Activated naive CD4-positive, alpha-beta T cell treated with anti-CD3 and anti-CD28 coated beads, Interleukin-2, amount 50 U/mL, for 72 hours (primary cell): ENCODE results near the gene AKIRIN1. TPM values are rescaled to one million over a fixed set of nuclear protein-coding genes. Genes with fewer than 3 reads are reported as not detected.
"Not testable (repeated sequence)": the region's sequence is repeated elsewhere in the genome, so short reads cannot be mapped to it uniquely, and the experiment has no call there.

Experiments used
- ATAC-seq, 2 donors: fragments of 150-1000 bp; cut with Tn5 transposase; 2 replicates each; pipeline ENCODE4 v1.10.0; 2021; ENCODE audit warnings: mild to moderate bottlenecking in 2 of 2, moderate library complexity in 2 of 2
- DNase-seq, 2 donors: peaks; one replicate each; pipeline ENCODE4 v3.0.0; 2021 to 2022; ENCODE audit warnings: low spot score in 2 of 2
- H3K27ac Mint-ChIP-seq, 2 donors: one replicate each; pipeline ENCODE4 v1.8.0; 2022; ENCODE audit warnings: mild to moderate bottlenecking in 2 of 2, mixed read lengths in 2 of 2
- H3K36me3 Mint-ChIP-seq, 2 donors: one replicate each; pipeline ENCODE4 v1.8.0; 2022; ENCODE audit warnings: mixed read lengths in 2 of 2
- H3K9me3 Mint-ChIP-seq, 2 donors: one replicate each; pipeline ENCODE4 v1.8.0; 2022; ENCODE audit warnings: mixed read lengths in 2 of 2
- total RNA-seq, 2 donors: library from RNA; stranded (reverse); gene quantifications; one replicate each; pipeline ENCODE4 v1.2.3, GENCODE V29; 2022

Gene AKIRIN1, protein sequence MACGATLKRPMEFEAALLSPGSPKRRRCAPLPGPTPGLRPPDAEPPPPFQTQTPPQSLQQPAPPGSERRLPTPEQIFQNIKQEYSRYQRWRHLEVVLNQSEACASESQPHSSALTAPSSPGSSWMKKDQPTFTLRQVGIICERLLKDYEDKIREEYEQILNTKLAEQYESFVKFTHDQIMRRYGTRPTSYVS
- total RNA-seq, result 10 to 100 TPM; 45.8 to 93.6 TPM

DNA sequence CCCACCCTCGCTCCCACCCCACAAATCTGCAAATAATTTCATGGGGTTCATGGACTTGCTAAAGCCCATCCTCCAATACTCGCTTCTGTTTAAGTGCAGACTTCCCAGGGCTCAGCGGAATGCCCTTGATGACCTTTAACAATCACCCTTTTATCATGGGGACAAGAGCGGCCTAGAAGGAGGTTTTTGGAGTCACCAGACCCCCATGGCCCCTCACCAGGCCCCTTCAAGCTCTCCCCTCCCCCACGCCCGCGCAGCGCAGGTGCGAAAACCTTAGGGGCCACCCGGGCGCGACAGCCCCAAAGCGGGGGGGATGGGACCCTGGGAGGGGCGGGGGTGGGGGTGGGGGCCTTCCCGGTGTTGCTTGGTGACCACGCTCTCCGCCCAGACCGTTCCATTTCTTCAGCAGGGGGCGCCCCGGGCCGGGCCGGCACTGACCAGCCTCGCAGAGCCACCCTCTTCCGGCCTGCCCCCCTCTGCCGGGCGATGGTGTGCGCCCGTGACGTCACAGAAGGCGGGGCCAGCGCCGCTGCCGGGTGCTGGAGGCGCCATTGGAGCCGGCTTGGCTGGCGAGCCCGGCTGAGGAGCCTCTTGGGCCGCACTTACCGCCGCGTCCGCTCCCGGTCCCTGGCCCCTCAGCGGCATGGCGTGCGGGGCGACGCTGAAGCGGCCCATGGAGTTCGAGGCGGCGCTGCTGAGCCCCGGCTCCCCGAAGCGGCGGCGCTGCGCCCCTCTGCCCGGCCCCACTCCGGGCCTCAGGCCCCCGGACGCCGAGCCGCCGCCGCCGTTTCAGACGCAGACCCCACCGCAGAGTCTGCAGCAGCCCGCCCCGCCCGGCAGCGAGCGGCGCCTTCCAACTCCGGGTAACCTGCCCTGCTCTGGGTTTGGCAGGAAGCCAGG is at the start of gene AKIRIN1:
Gene AKIRIN1 (plus strand): TSS at position 539 of the 900 bp plus-strand sequence. CDS start 105 bp downstream, at position 644.
- DNase-seq, result peak; percentile 99
- peak within 1 kb of the TSS; percentile 67 to 83 for H3K27ac Mint-ChIP-seq

DNA sequence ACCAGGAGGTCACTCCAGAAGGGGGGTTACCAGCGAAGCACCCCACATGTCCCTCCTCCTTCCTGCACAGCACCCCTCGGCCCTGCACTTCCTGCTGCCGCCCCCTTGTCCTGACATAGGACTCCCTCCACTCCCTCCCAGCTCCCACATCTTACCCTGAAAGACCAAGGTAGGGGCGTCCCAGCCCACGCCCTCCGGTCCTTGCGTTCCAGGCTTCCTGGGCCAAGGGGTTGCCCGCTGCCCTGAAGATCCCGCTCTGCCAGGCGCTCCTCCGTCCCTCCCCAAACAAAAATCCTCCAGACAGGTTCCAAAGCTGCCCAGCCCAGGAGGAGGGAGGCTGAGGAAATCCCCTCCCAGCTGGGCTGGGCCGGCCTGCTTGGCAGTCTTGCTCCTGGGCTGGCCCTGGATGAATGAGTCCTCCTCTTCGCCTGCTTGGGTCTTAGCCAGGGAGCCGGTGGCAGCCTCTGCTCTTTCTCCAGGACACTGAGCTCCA is 49.5 kb upstream of the AKIRIN1 start, which contains the start of gene RHBDL2:
Gene RHBDL2 (minus strand): TSS at position 304 of the 493 bp plus-strand sequence. CDS start 22,618 bp downstream, outside the sequence.
- H3K27ac Mint-ChIP-seq, result peak within 1 kb of the TSS in 1 of 2 donors; percentile 32
- ATAC-seq, result no peak

More for the DNA sequence above, at the start of gene AKIRIN1:
- Mint-ChIP-seq H3K9me3 (no peaks in the 10 kb centered on the region), H3K36me3 (peaks cover 20 to 32% of the 10 kb centered on the region in 2 donors)
- peak; percentile 95 to 96 for ATAC-seq

DNA sequence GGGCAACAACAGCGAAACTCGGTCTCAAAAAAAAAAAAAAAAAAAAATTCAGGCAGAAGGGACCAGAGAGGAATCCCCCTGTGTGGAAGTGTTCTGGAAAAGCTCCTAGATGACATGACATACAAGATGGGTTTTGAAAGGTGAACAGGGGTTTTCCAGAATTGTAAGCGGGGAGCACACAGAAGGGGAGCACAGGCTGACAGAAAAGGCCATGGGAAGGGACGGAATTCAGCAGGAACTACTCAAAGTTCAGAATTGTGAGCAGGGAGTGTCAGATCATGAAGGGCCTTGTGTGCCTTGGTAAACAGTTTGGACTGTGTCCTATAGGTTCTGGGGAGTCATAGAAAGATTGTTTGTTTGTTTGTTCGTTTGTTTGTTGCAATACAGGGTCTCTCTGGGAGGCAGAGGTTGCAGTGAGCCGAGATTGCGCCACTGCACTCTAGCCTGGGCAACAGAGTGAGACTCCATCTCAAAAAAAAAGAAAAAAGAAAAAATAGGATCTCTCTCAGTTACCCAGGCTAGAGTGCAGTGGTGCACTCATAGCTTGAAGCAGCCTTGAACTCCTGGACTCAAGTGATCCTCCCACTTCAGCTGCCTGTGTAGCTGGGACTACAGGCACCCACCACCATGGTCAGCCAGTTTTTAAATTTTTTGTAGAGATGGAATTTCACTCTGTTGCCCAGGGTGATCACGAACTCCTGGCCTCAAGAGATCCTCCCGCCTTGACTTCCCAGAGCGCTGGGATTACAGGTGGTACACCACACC is 48.2 kb upstream of the AKIRIN1 start:
- Mint-ChIP-seq H3K9me3 (no peaks in the 10 kb centered on the region), H3K36me3 (no peaks in the 10 kb centered on the region), H3K27ac (peak overlapping the region in 1 of 2 donors; percentile 32)
- DNase-seq (no peak), ATAC-seq (no peak)

More for the DNA sequence above, 49.5 kb upstream of the AKIRIN1 start, which contains the start of gene RHBDL2:
- H3K9me3 Mint-ChIP-seq, result no peaks in the 10 kb centered on the region
- H3K36me3 Mint-ChIP-seq, result no peaks in the 10 kb centered on the region
- no peak for DNase-seq

DNA sequence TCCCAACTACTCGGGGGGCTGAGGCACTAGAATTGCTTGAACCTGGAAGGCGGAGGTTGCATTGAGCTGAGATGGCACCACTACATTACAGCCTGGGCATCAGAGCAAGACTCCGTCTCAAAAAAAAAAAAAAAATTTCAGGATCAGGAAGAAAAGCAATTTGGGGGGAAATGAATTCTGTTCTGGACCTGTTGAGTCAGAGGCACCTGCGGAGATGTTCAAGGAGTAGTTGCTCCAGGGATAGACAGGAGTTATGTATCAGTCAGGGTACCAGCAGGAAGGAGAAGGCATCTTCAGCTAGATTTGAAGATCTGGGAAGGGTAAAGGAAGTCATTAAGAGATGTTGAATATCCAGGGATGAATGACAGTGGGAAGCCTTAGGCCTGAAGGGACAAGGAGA is 46.5 kb upstream of the AKIRIN1 start:
- Mint-ChIP-seq H3K9me3 (no peaks in the 10 kb centered on the region), H3K27ac (peak overlapping the region; percentile 8 to 12), H3K36me3 (no peaks in the 10 kb centered on the region)
- ATAC-seq (no peak), DNase-seq (no peak)

DNA sequence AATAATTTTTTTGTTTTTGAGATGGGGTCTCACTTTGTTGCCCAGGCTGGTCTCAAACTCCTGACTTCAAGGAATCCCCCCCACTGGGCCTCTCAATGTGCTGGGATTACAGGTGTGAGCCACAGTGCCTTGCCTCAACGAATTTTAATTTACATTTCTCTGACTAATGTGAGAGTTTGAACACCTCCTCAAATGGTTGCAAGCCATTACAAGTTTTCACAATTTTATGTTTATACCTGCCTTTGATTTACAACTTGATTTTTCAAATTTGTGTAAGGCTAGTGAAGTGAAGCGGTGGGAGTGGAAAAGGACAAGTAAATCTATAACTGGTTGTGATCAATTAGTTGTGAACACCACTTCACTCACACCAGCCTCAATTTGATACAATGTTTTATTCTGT is 40.5 kb upstream of the AKIRIN1 start:
- no peak for ATAC-seq
- no peak for DNase-seq
- no peak overlapping the region for H3K27ac Mint-ChIP-seq
- no peaks in the 10 kb centered on the region for H3K36me3 Mint-ChIP-seq
- H3K9me3 Mint-ChIP-seq, result no peaks in the 10 kb centered on the region

DNA sequence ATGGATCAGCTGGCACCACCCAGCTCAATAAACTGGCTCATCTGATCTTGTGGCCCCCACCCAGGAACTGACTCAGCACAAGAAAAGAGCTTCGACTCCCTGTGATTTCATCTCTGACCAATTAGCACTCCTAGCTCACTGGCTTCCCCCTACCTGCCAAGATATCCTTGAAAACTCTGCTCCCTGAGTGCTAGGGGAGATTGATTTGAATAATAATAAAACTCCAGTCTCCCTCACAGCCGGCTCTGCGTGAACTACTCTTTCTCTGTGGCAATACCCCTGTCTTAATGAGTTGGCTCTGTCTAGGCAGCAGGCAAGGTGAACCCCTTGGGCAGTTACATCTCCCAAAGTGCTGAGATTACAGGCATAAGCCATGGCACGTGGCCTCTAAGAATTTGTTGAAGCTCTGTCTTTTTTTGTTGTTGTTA is 37.6 kb upstream of the AKIRIN1 start:
- ATAC-seq, result no peak
- H3K27ac Mint-ChIP-seq, result no peak overlapping the region

DNA sequence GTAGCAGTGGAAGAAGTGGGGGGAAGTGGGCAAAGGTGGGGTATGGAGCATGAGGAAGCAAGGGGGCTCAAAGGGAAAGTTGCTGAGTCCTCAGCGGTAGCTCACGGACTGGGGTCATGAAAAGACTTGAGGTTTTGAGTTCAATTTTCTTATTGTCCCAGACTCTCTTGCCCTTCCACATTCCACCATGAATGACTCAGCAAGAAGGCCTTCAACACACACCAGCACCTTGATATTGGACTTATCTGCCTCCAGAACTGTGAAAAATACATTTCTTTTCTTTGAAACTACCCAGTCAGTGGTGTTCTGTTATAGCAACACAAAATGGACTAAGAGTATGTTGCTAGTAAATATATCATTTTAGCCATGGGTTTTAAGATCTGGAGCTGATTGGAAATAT is 32.1 kb upstream of the AKIRIN1 start:
- no peak for DNase-seq

More for the DNA sequence above, 37.6 kb upstream of the AKIRIN1 start:
- Mint-ChIP-seq H3K9me3 (no peaks in the 10 kb centered on the region), H3K36me3 (no peaks in the 10 kb centered on the region)
- no peak for DNase-seq

DNA sequence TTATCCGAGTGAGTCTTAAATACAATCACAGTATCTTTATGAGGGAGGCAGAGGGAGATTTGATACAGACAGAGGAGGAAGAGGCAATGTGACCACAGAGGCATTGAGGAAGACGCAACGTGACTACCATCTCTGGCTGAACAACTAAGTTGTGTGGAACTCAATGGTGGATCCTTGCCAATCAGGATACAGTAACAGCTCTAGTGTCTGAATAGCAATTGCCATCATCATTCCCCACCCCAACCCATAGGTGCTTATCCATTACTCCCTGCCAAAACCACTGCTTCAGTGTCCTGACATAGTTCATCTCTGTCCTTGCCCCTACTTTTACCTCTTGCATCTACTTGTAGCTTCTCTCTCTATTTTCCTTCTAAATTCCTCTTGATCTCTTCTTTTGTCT is 29.0 kb upstream of the AKIRIN1 start:
- no peaks in the 10 kb centered on the region for H3K9me3 Mint-ChIP-seq
- H3K36me3 Mint-ChIP-seq, result no peaks in the 10 kb centered on the region
- H3K27ac Mint-ChIP-seq, result no peak overlapping the region
- no peak for ATAC-seq
- no peak for DNase-seq

More for the DNA sequence above, 32.1 kb upstream of the AKIRIN1 start:
- H3K36me3 Mint-ChIP-seq, result no peaks in the 10 kb centered on the region
- H3K27ac Mint-ChIP-seq, result no peak overlapping the region
- no peak for ATAC-seq
- no peaks in the 10 kb centered on the region for H3K9me3 Mint-ChIP-seq

DNA sequence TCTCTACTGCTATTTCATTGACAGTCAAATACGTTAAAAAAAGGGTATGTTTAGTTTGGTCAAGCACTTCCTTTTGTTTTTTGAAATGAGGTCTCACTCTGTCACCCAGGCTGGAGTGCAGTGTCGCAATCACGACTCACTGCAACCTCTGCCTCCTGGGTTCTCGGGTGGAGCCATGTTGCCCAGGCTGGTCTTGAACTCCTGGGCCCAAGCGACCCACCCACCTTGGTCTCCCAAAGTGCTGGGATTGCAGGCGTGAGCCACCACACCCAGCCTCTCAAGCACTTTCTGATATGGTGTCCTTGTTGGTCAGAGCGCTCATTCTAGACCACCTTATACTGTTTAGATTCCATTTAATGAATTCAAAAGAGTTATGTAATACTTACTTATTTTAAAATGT is 28.5 kb upstream of the AKIRIN1 start:
- Mint-ChIP-seq H3K36me3 (no peaks in the 10 kb centered on the region), H3K9me3 (no peaks in the 10 kb centered on the region), H3K27ac (no peak overlapping the region)
- ATAC-seq, result no peak
- no peak for DNase-seq

DNA sequence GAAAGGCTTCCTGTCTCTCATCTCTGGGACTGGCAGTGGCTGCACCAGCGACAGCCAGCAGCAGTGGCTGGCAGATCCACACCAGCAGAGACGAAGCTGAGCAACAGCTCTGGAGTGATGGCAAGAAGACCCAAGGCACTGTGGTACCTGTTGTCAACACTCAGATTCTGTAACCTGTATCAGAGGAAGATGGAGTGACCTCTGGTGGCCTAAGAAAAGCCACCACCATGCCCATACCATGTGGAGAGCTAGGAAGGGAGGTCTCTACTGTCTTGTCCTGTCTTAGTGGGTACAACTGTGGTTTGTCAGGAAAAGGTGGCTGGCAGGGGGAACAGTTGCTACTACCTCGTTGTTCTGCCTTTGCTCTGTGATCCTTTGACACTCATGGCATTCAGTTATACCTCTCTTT is 26.9 kb upstream of the AKIRIN1 start:
- H3K27ac Mint-ChIP-seq, result no peak overlapping the region
- ATAC-seq (peak; percentile 67 to 69), DNase-seq (no peak)

DNA sequence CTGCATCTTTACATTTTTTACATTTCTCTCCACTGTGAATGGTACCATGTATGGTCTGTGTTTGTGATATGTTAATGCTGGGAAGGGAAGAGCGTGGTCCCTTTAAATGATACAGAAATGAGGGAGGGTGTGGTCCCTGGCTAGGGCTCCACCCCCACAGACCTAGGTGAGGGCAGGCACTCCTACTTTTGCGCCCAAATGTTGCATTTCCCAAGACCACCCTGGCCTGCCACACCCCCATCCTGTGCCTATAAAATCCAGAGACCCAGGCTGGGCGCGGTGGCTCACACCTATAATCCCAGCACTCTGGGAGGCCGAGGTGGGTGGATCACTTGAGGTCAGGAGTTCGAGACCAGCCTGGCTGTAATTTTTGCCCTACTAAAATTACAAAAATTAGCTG is 17.9 kb upstream of the AKIRIN1 start:
- not testable (repeated sequence) for DNase-seq, H3K27ac Mint-ChIP-seq, H3K36me3 Mint-ChIP-seq, H3K9me3 Mint-ChIP-seq, ATAC-seq

More for the DNA sequence above, 26.9 kb upstream of the AKIRIN1 start:
- Mint-ChIP-seq H3K36me3 (no peaks in the 10 kb centered on the region), H3K9me3 (no peaks in the 10 kb centered on the region)

DNA sequence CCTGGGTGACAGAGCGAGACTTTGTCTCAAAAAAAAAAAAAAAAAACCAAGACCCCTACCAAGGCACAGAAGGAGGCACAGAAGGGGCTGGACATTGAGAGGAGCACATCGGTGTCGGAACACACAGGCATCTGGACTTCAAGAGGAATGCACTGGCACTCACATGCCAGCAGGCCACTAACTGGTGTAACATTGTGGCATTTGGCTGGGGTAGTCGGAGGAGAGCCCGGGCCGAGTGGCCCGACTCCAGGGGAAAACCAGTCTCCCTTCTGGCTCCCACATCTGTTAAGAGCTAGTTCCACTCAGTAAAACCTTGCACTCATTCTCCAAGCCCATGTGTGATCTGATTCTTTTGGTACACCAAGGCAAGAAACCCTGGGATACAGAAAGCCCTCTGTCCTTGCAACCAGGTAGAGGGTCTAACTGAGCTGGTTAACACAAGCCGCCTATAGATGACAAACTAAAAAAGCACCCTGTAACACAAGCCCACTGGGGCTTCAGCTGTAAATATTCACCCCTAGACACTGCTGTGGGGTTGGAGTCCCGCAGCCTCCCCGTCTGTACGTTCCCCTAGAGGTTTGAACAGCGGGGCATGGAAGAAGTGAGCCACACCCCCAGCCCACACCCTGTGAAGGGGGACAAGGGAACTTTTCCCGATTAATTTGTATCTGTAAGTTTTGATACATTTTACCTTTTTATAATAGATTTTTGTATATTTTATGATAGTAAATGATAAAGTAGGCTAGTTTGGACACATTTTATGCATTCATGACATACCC is 17.2 kb upstream of the AKIRIN1 start:
- DNase-seq (no peak), ATAC-seq (no peak)
- Mint-ChIP-seq H3K36me3 (peaks cover 5 to 10% of the 10 kb centered on the region in 2 donors), H3K9me3 (no peaks in the 10 kb centered on the region), H3K27ac (no peak overlapping the region)

DNA sequence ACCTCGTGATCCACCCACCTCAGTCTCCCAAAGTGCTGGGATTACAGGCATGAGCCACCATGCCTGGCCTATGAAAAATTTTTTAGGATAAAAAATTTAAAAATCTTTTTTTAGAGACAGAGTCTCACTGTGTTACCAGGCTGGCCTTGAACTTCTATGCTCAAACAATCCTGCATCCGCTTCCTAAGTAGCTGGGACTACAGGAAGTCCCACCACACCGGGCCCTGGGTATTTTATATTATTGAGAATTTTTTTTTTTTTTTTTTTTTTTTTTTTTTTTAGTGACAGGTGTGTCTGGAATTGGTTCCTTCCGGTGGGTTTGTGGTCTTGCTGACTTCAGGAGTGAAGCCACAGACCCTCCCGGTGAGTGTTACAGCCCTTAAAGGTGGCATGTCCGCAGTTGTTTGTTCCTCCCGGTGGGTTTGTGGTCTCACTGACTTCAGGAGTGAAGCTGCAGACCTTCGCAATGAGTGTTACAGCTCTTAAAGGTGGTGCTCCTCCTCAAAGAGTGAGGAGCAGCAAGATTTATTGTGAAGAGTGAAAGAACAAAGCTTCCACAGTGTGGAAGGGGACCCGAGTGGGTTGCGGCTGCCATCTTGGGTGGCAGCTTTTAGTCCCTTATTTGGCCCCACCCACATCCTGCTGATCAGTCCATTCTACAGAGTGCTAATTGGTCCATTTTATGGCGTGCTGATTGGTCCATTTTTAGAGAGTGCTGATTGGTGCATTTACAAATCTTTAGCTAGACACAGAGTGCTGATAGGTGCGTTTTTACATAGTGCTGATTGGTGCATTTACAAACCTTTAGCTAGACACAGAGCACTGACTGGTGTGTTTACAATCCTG is 13.5 kb upstream of the AKIRIN1 start:
- Mint-ChIP-seq H3K36me3 (peaks cover 5 to 20% of the 10 kb centered on the region in 2 donors), H3K27ac (peak overlapping the region; percentile 22 to 49)
- H3K9me3 Mint-ChIP-seq, result not testable (repeated sequence)
- DNase-seq, result peak; percentile 25 to 73
- peak; percentile 64 to 85 for ATAC-seq

DNA sequence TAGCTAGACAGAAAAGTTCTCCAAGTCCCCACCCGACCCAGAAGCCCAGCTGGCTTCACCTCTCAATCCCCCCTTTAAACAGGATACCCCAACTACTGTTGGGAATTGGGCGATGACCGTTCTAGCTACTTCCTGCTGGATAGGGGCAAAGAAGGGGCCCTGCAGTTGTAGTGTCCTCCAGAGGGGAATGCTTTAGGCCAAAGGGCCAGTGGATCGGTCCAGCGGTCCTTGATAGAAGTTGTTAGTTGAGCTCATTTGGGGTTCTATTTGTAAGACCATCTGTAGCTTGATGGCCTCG is 12.9 kb upstream of the AKIRIN1 start:
- H3K27ac Mint-ChIP-seq, result peak overlapping the region in 1 of 2 donors; percentile 49

DNA sequence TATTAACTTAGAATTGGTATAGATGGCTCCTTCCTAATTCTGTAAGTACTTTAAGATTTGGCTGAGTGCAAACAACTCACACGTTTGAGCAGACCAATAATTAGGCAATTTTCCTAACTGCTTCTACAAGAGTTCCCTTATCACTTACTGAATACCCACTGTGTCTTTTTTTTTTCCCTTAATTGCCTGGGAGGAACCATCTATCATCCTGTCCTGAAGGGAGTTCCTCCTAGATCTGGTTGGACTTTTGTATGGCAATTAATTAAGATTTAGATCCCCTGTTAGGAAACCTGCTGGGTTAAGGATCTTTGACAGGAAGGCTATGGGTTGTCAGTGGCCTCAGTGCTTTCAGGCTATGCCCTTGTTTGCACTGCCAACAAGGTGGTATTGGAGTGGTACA is 11.7 kb upstream of the AKIRIN1 start:
- not testable (repeated sequence) for H3K27ac Mint-ChIP-seq, ATAC-seq, DNase-seq, H3K9me3 Mint-ChIP-seq
- peaks cover 5 to 20% of the 10 kb centered on the region in 2 donors for H3K36me3 Mint-ChIP-seq

More for the DNA sequence above, 12.9 kb upstream of the AKIRIN1 start:
- not testable (repeated sequence) for ATAC-seq, H3K9me3 Mint-ChIP-seq
- peaks cover 5 to 20% of the 10 kb centered on the region in 2 donors for H3K36me3 Mint-ChIP-seq
- peak in 1 of 2 donors; percentile 31 for DNase-seq
